GM12873 (cell line): ENCODE measurements around the gene SLC25A25.
A peak's percentile ranks its signal among the peaks of the same experiment; 100 is the strongest.

ENCODE experiments used
- TF ChIP-seq, protein P1 (sequence below): IDR thresholded peaks from 2 replicates; pipeline ENCODE4 v1.5.1; 2012; ENCODE audit warnings: low read depth, mild to moderate bottlenecking, moderate library complexity, low read length, control low read depth; ENCODE audit not compliant: insufficient read depth; ENCODE audit errors: missing control alignments

SLC25A25 gene

GRCh38 chr9:128121924-128122808 lies 54.1 kb downstream of the SLC25A25 start:
- TF ChIP-seq, protein P1, sequence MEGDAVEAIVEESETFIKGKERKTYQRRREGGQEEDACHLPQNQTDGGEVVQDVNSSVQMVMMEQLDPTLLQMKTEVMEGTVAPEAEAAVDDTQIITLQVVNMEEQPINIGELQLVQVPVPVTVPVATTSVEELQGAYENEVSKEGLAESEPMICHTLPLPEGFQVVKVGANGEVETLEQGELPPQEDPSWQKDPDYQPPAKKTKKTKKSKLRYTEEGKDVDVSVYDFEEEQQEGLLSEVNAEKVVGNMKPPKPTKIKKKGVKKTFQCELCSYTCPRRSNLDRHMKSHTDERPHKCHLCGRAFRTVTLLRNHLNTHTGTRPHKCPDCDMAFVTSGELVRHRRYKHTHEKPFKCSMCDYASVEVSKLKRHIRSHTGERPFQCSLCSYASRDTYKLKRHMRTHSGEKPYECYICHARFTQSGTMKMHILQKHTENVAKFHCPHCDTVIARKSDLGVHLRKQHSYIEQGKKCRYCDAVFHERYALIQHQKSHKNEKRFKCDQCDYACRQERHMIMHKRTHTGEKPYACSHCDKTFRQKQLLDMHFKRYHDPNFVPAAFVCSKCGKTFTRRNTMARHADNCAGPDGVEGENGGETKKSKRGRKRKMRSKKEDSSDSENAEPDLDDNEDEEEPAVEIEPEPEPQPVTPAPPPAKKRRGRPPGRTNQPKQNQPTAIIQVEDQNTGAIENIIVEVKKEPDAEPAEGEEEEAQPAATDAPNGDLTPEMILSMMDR, result no peak

DNA sequence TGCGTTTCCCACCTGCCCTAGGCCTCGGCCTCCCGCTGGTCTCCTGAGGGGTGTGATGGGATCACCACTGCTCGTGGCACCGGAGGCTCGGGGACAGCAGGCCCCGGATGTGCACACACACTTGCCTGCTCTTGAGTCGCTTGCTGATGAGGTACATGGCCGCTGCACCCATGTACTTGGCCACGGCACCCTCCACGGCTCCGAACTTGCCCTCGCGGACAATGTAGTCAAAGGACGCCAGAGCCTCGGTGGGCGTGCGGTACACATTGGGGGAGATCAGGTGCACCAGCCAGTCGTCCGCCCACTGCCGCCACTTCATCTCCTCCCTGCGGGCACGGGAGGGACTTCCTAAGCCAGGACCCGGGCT lies 54.8 kb downstream of the SLC25A25 start:
- TF ChIP-seq, protein P1, result no peak

GRCh38 chr9:128123451-128124080 lies 55.5 kb downstream of the SLC25A25 start:
- TF ChIP-seq, protein P1, result no peak

- TF ChIP-seq, protein P1, result no peak
Observed at GRCh38 chr9:128124451-128124850, 56.4 kb downstream of the SLC25A25 start.

- TF ChIP-seq, protein P1, result peak; percentile 79
Observed at GRCh38 chr9:128124873-128125579, 57.0 kb downstream of the SLC25A25 start.

DNA sequence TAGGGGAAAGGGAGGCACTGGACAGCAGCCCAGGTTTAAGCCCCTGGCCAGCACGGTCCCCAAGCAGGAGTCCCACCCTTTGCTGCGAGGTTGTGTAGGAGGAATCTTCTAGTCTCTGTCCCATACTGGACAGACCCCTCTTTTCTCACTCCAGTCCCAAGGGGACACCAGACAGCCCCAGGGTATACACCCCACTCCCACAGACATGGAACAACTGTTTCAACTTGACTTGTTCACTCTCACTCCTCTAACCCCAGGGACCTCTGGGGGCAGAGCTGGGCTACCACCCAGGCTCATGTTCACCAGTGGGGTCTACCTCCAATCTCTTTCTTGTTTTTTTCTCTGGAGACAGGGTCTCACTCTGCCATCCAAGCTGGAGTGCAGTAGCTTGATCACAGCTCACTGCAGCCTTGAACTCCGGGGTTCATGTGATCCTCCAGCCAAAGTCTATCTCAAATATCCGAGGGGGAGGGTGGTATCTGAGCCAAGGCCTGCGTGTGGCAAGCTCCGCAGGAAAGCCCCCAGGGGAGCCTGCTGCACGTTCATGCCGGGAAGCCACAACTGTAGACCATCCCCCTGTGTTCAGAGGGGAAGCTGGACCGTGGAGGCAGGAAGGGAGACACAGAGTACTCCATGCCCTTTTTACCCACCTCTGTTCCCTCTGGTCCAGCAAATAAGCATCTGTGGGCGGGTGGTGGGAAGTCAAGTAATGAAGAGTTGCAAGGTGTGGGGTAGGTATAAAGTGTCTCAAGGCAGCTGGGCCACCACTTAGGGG lies 57.7 kb downstream of the SLC25A25 start:
- TF ChIP-seq, protein P1, result no peak

GRCh38 chr9:128127568-128127989 lies 59.5 kb downstream of the SLC25A25 start, which contains the start of gene PTGES2:
Gene PTGES2 (minus strand): TSS chr9:128127729. CDS start chr9:128127717, 12 bp downstream.
- TF ChIP-seq, protein P1, result no peak
